GM19023 (cell line): ENCODE measurements around the gene BRD2.

Source experiments
- ATAC-seq: cut with Tn5 transposase; IDR thresholded peaks from one replicate; pipeline ENCODE4 v1.9.1; 2021; ENCODE audit warnings: mild to moderate bottlenecking, moderate library complexity; ENCODE audit not compliant: unreplicated experiment

The BRD2 gene

GRCh38 chr6:33023536-33023935, 55.1 kb downstream of the BRD2 start:
- no peak for ATAC-seq

- no peak for ATAC-seq
These were observed 56.1 kb downstream of the BRD2 start for GRCh38 chr6:33024521-33024920.

GRCh38 chr6:33028220-33028849, 59.9 kb downstream of the BRD2 start:
- no peak for ATAC-seq

GRCh38 chr6:33029328-33030184, 61.2 kb downstream of the BRD2 start:
- peak; percentile 80 for ATAC-seq

GRCh38 chr6:33030245-33030644, 61.9 kb downstream of the BRD2 start:
- no peak for ATAC-seq
